Endothelial cell (in vitro differentiated cells): ENCODE results near the gene TECPR1. TPM values are rescaled to one million over a fixed set of nuclear protein-coding genes. Genes with fewer than 3 reads are reported as not detected.
A peak's percentile ranks its signal among the peaks of the same experiment; 100 is the strongest.

Source experiments
- DNase-seq: peaks from one replicate; pipeline ENCODE4 v3.0.0; 2021; ENCODE audit warnings: low spot score
- H3K27ac Mint-ChIP-seq: one replicate; pipeline ENCODE4 v1.8.0; 2021; ENCODE audit warnings: mixed read lengths, inconsistent platforms; ENCODE audit not compliant: unreplicated experiment
- H3K27me3 Mint-ChIP-seq: one replicate; pipeline ENCODE4 v1.8.0; 2021; ENCODE audit warnings: mild to moderate bottlenecking, moderate library complexity, mixed read lengths, inconsistent platforms; ENCODE audit not compliant: unreplicated experiment
- H3K36me3 Mint-ChIP-seq: one replicate; pipeline ENCODE4 v1.8.0; 2021; ENCODE audit warnings: mild to moderate bottlenecking, low read depth, mixed read lengths, inconsistent platforms; ENCODE audit not compliant: unreplicated experiment
- H3K4me1 Mint-ChIP-seq: one replicate; pipeline ENCODE4 v1.8.0; 2021; ENCODE audit warnings: mild to moderate bottlenecking, mixed read lengths, inconsistent platforms; ENCODE audit not compliant: unreplicated experiment
- H3K4me3 Mint-ChIP-seq: one replicate; pipeline ENCODE4 v1.8.0; 2021; ENCODE audit warnings: mild to moderate bottlenecking, mixed read lengths, inconsistent platforms; ENCODE audit not compliant: unreplicated experiment
- H3K9me3 Mint-ChIP-seq: one replicate; pipeline ENCODE4 v1.8.0; 2021; ENCODE audit warnings: mixed read lengths, inconsistent platforms; ENCODE audit not compliant: unreplicated experiment
- CTCF ChIP-seq: fragments of 200-600 bp; sonication (generic); IDR thresholded peaks from one replicate; pipeline ENCODE4 v1.5.0; 2021; ENCODE audit warnings: antibody characterized with exemption; ENCODE audit not compliant: unreplicated experiment
- total RNA-seq: library from RNA; stranded (reverse); fragmentation: NEBNext Ultra II Directional; extraction: Animal tissue kit (Norgen Biotek cat#: 25700); gene quantifications from one replicate; pipeline ENCODE4 v1.2.1, GENCODE V29; 2021; ENCODE audit not compliant: unreplicated experiment

The TECPR1 gene
- total RNA-seq, 1 donor from 2014 or later = 129 TPM

GRCh38 chr7:98296833-98297232, 44.8 kb upstream of the TECPR1 start:
- DNase-seq = no peak
- Mint-ChIP-seq H3K9me3 (no peaks in the 10 kb centered on the region), H3K4me1 (peaks cover 15% of the 10 kb centered on the region), H3K27ac (no peak overlapping the region), H3K36me3 (peaks cover 12% of the 10 kb centered on the region), H3K27me3 (peaks cover 3% of the 10 kb centered on the region), H3K4me3 (no peak overlapping the region)
- no peak for TF ChIP-seq CTCF

GRCh38 chr7:98295467-98296192, 43.6 kb upstream of the TECPR1 start:
- TF ChIP-seq CTCF = no peak
- no peak for DNase-seq
- H3K27me3 Mint-ChIP-seq = peaks cover 2% of the 10 kb centered on the region
- no peaks in the 10 kb centered on the region for H3K9me3 Mint-ChIP-seq
- peaks cover 15% of the 10 kb centered on the region for H3K4me1 Mint-ChIP-seq
- no peak overlapping the region for H3K4me3 Mint-ChIP-seq
- peaks cover 8% of the 10 kb centered on the region for H3K36me3 Mint-ChIP-seq
- H3K27ac Mint-ChIP-seq = no peak overlapping the region

GRCh38 chr7:98294798-98295382, 42.9 kb upstream of the TECPR1 start:
- peaks cover 2% of the 10 kb centered on the region for H3K27me3 Mint-ChIP-seq
- H3K9me3 Mint-ChIP-seq = no peaks in the 10 kb centered on the region
- H3K36me3 Mint-ChIP-seq = peaks cover 5% of the 10 kb centered on the region
- H3K4me1 Mint-ChIP-seq = peaks cover 15% of the 10 kb centered on the region
- DNase-seq = peak; percentile 83
- peak; percentile 58 for TF ChIP-seq CTCF
- H3K4me3 Mint-ChIP-seq = no peak overlapping the region
- peak overlapping the region; percentile 80 for H3K27ac Mint-ChIP-seq

GRCh38 chr7:98294326-98294725, 42.3 kb upstream of the TECPR1 start:
- Mint-ChIP-seq H3K27me3 (peaks cover 2% of the 10 kb centered on the region), H3K4me1 (peaks cover 15% of the 10 kb centered on the region), H3K27ac (peak overlapping the region; percentile 80), H3K36me3 (peaks cover 5% of the 10 kb centered on the region), H3K4me3 (peak overlapping the region; percentile 42), H3K9me3 (no peaks in the 10 kb centered on the region)
- DNase-seq = no peak
- no peak for TF ChIP-seq CTCF

- no peak overlapping the region for H3K27ac Mint-ChIP-seq
- peak overlapping the region; percentile 31 for H3K4me3 Mint-ChIP-seq
- H3K4me1 Mint-ChIP-seq = peaks cover 15% of the 10 kb centered on the region
- H3K27me3 Mint-ChIP-seq = peaks cover 2% of the 10 kb centered on the region
- peaks cover 5% of the 10 kb centered on the region for H3K36me3 Mint-ChIP-seq
- DNase-seq = no peak
- H3K9me3 Mint-ChIP-seq = no peaks in the 10 kb centered on the region
- TF ChIP-seq CTCF = no peak
These were observed 41.7 kb upstream of the TECPR1 start for GRCh38 chr7:98293746-98294145.
